ENCODE measurements around the gene KLHL29. TPM values are rescaled to one million over a fixed set of nuclear protein-coding genes. Genes with fewer than 3 reads are reported as not detected.

Gene KLHL29
- total RNA-seq, 2 experiments from 2014 or later: 0.23 to 0.66 TPM

- no TSS peak for BruUV-seq (replicated peaks)
- no peak overlapping the region for H2AFZ ChIP-seq (ENCODE audit: low read length)
- H3K36me3 ChIP-seq (ENCODE audit: insufficient read depth, low read length): no peaks in the 10 kb centered on the region
- no peaks in the 10 kb centered on the region for H3K9me2 ChIP-seq (ENCODE audit: insufficient read depth, low read length)
- POLR2A ChIA-PET: no interaction called here
- CTCF ChIA-PET (ENCODE audit: unreplicated experiment): no interaction called here
- no peak overlapping the region for H3K4me3 ChIP-seq (ENCODE audit: low read depth, low read length, poor library complexity, severe bottlenecking)
- no peak for DNase-seq (ENCODE audit: low spot score)
- H3K27ac ChIP-seq (ENCODE audit: low read depth, low read length, poor library complexity, severe bottlenecking): no peak overlapping the region
- H3K79me2 ChIP-seq (ENCODE audit: insufficient read depth, low read depth, low read length): no peaks in the 10 kb centered on the region
- no peaks in the 10 kb centered on the region for H3K4me1 ChIP-seq (ENCODE audit: insufficient read depth, low read length, poor library complexity, severe bottlenecking)
- TF ChIP-seq EZH2phosphoT487 (IDR thresholded peaks at IDR 0.05; ENCODE audit: borderline replicate concordance, low read depth, low read length): no peak
- H3K9me3 ChIP-seq (ENCODE audit: low read length): no peaks in the 10 kb centered on the region
- H3K4me2 ChIP-seq (ENCODE audit: low read length): no peak overlapping the region
- no peaks in the 10 kb centered on the region for H4K20me1 ChIP-seq (ENCODE audit: insufficient read depth, low read length)
- intact Hi-C loops (cut with micrococcal nuclease; ENCODE audit: unreplicated experiment): no loop called here
Measured at GRCh38 chr2:23528171-23528570, 143.2 kb downstream of the KLHL29 start.

- no peaks in the 10 kb centered on the region for H3K36me3 ChIP-seq (ENCODE audit: insufficient read depth, low read length)
- no peak overlapping the region for H3K4me3 ChIP-seq (ENCODE audit: low read depth, low read length, poor library complexity, severe bottlenecking)
- no peak overlapping the region for H3K4me2 ChIP-seq (ENCODE audit: low read length)
- no peak for DNase-seq (ENCODE audit: low spot score)
- no peaks in the 10 kb centered on the region for H3K9me3 ChIP-seq (ENCODE audit: low read length)
- CTCF ChIA-PET (ENCODE audit: unreplicated experiment): no interaction called here
- no peak for TF ChIP-seq EZH2phosphoT487 (IDR thresholded peaks at IDR 0.05; ENCODE audit: borderline replicate concordance, low read depth, low read length)
- no peak for TF ChIP-seq CTCF (conservative IDR thresholded peaks at IDR 0.05; ENCODE audit: low read length)
- H3K9me2 ChIP-seq (ENCODE audit: insufficient read depth, low read length): no peaks in the 10 kb centered on the region
- intact Hi-C loops (cut with micrococcal nuclease; ENCODE audit: unreplicated experiment): no loop called here
- no peaks in the 10 kb centered on the region for H3K4me1 ChIP-seq (ENCODE audit: insufficient read depth, low read length, poor library complexity, severe bottlenecking)
- no peaks in the 10 kb centered on the region for H4K20me1 ChIP-seq (ENCODE audit: insufficient read depth, low read length)
- BruUV-seq (replicated peaks): no TSS peak
- H3K79me2 ChIP-seq (ENCODE audit: insufficient read depth, low read depth, low read length): no peaks in the 10 kb centered on the region
- POLR2A ChIA-PET: no interaction called here
- H3K27ac ChIP-seq (ENCODE audit: low read depth, low read length, poor library complexity, severe bottlenecking): no peak overlapping the region
- H2AFZ ChIP-seq (ENCODE audit: low read length): no peak overlapping the region
Measured at GRCh38 chr2:23528690-23529089, 143.7 kb downstream of the KLHL29 start.

GRCh38 chr2:23529659-23530058 lies 144.7 kb downstream of the KLHL29 start:
- ChIA-PET POLR2A (interaction anchor here (0.6 kb wide), 1 partner anchor 820 kb away, joined by 4 read pairs; no protein-coding TSS in a partner anchor), CTCF (ENCODE audit: unreplicated experiment) (no interaction called here)
- intact Hi-C loops (cut with micrococcal nuclease; ENCODE audit: unreplicated experiment): no loop called here
- no peak for TF ChIP-seq CTCF (conservative IDR thresholded peaks at IDR 0.05; ENCODE audit: low read length)
- TF ChIP-seq EZH2phosphoT487 (IDR thresholded peaks at IDR 0.05; ENCODE audit: borderline replicate concordance, low read depth, low read length): no peak
- Histone ChIP-seq H3K79me2 (ENCODE audit: insufficient read depth, low read depth, low read length) (no peaks in the 10 kb centered on the region), H3K4me3 (ENCODE audit: low read depth, low read length, poor library complexity, severe bottlenecking) (no peak overlapping the region), H4K20me1 (ENCODE audit: insufficient read depth, low read length) (no peaks in the 10 kb centered on the region), H3K27ac (ENCODE audit: low read depth, low read length, poor library complexity, severe bottlenecking) (no peak overlapping the region), H3K9me2 (ENCODE audit: insufficient read depth, low read length) (no peaks in the 10 kb centered on the region), H3K36me3 (ENCODE audit: insufficient read depth, low read length) (no peaks in the 10 kb centered on the region), H3K9me3 (ENCODE audit: low read length) (no peaks in the 10 kb centered on the region), H3K4me1 (ENCODE audit: insufficient read depth, low read length, poor library complexity, severe bottlenecking) (no peaks in the 10 kb centered on the region), H3K4me2 (ENCODE audit: low read length) (no peak overlapping the region), H2AFZ (ENCODE audit: low read length) (no peak overlapping the region)
- no TSS peak for BruUV-seq (replicated peaks)
- DNase-seq (ENCODE audit: low spot score): no peak

Data from OCI-LY7 (cell line).